GM23248 (cell line): ENCODE results near the gene HSPG2. TPM values are rescaled to one million over a fixed set of nuclear protein-coding genes. Genes with fewer than 3 reads are reported as not detected.
A peak's percentile ranks its signal among the peaks of the same experiment; 100 is the strongest.

ENCODE experiments used
- DNase-seq: peaks from one replicate; pipeline ENCODE4 v3.0.0-alpha.2; 2015
- H2AFZ ChIP-seq: fragments of 200-600 bp; sonication (generic); 2 replicates; pipeline ENCODE4 v1.6.1; 2016; ENCODE audit warnings: antibody characterized with exemption
- H3F3A ChIP-seq: fragments of 200-600 bp; sonication (generic); 2 replicates; pipeline ENCODE4 v1.6.1; 2016; ENCODE audit warnings: mild to moderate bottlenecking, antibody characterized with exemption, mixed run types; ENCODE audit not compliant: insufficient read depth
- H3K27ac ChIP-seq: fragments of 200-600 bp; sonication (generic); 2 replicates; pipeline ENCODE4 v1.5.1; 2016; ENCODE audit warnings: mild to moderate bottlenecking
- H3K27me3 ChIP-seq: fragments of 200-600 bp; sonication (generic); replicated peaks from 2 replicates; pipeline ENCODE4 v1.6.1; 2016; ENCODE audit warnings: mild to moderate bottlenecking; ENCODE audit not compliant: insufficient read depth
- H3K36me3 ChIP-seq: fragments of 200-600 bp; sonication (generic); 2 replicates; pipeline ENCODE4 v1.6.1; 2016; ENCODE audit warnings: low read depth, mild to moderate bottlenecking
- H3K4me1 ChIP-seq: fragments of 200-600 bp; sonication (generic); 2 replicates; pipeline ENCODE4 v1.6.1; 2016; ENCODE audit warnings: mild to moderate bottlenecking; ENCODE audit not compliant: insufficient read depth
- H3K4me2 ChIP-seq: fragments of 200-600 bp; sonication (generic); one replicate; pipeline ENCODE4 v1.6.1; 2016; ENCODE audit warnings: mild to moderate bottlenecking; ENCODE audit not compliant: unreplicated experiment
- H3K4me3 ChIP-seq: fragments of 200-600 bp; sonication (generic); 2 replicates; pipeline ENCODE4 v1.5.1; 2016; ENCODE audit warnings: mild to moderate bottlenecking
- H3K79me2 ChIP-seq: fragments of 200-600 bp; sonication (generic); 2 replicates; pipeline ENCODE4 v1.6.1; 2016; ENCODE audit warnings: mild to moderate bottlenecking; ENCODE audit not compliant: insufficient read depth
- H3K9ac ChIP-seq: fragments of 200-600 bp; sonication (generic); 2 replicates; pipeline ENCODE4 v1.6.1; 2016; ENCODE audit warnings: mild to moderate bottlenecking
- H3K9me2 ChIP-seq: fragments of 200-600 bp; sonication (generic); 2 replicates; pipeline ENCODE4 v1.6.1; 2016; ENCODE audit warnings: mixed run types, mild to moderate bottlenecking, moderate library complexity; ENCODE audit not compliant: insufficient read depth
- H3K9me3 ChIP-seq: fragments of 200-600 bp; sonication (generic); one replicate; pipeline ENCODE4 v1.6.1; 2017; ENCODE audit warnings: low read depth
- H4K20me1 ChIP-seq: fragments of 200-600 bp; sonication (generic); 2 replicates; pipeline ENCODE4 v1.6.0; 2016; ENCODE audit not compliant: insufficient read depth
- EZH2 ChIP-seq: fragments of 200-600 bp; sonication (generic); IDR thresholded peaks from 2 replicates; pipeline ENCODE4 v1.6.1; 2018; ENCODE audit warnings: antibody characterized with exemption, mild to moderate bottlenecking; ENCODE audit not compliant: insufficient read depth, poor library complexity, severe bottlenecking
- EZH2phosphoT487 ChIP-seq: fragments of 200-600 bp; sonication (generic); IDR thresholded peaks from 2 replicates; pipeline ENCODE4 v1.6.1; 2018; ENCODE audit warnings: antibody characterized with exemption, moderate library complexity, mild to moderate bottlenecking, low read depth; ENCODE audit not compliant: insufficient read depth
- WGBS, 2 experiments: methylation state at CpG; one replicate each; pipeline ENCODE4 v1.1.6; 2015 to 2017; ENCODE audit warnings: low lambda C conversion rate in 2 of 2, low coverage in 1 of 2; ENCODE audit errors: missing lambda C conversion rate in 2 of 2; 5-methylcytosine and 5-hydroxymethylcytosine counted together
- in situ Hi-C: fragments of 300-500 bp; cut with MboI; formaldehyde crosslinking; loops from 2 replicates; pipeline ENCODE4 v1.15.0; 2020
- polyA plus RNA-seq: library from polyadenylated mRNA; unstranded; fragments of >200 nt; fragmentation: Nextera tagmentation; extraction: Ambion mirVana; gene quantifications from 2 replicates; pipeline ENCODE4 v1.2.1, GENCODE V29; 2016
- total RNA-seq: library from RNA; depleted of rRNA; stranded (reverse); fragments of >200 nt; shearing (Covaris generic); gene quantifications from 2 replicates; pipeline ENCODE4 v1.2.3, GENCODE V29; 2014

Gene HSPG2
- total and polyA plus RNA-seq, 2 experiments from 2014 or later: 123 to 407 TPM

DNA sequence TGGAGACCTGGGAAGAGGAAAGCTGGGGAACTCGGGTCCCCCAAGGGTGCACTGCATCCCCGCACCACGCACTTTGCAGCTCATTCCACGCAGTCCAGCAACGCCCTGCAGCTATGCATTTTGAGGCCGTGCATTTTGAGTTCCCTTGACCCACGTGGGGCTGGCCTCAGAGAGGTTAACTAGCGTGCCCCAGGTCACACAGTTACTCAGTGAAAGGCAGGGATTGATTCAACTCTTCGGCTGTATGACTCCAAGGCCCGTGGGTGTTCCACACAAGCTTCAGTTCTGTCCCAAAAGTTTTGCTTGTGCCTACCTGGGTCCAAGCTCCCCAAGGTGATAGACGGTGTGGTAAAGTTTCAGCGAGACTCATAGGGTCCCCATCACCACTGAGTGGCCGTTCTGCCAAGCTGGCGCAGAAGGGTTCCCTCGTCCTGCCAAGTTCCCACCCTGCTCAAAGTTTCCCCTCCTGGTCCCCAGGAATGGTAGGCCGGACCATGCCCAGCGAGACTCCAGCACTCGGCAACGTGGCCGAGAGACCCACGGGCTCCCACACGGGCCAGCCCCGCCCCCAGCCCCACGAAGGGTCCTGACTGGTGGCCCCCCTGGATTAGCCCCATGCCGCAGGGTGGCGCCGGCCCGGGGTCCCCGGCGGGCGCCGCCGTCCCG lies 611 bp downstream of the HSPG2 start:
- peak; percentile 62 for DNase-seq
- in situ Hi-C loops: no loop called here
- no peaks in the 10 kb centered on the region for H3K9me3 ChIP-seq
- peak overlapping the region; percentile 100 for H3K27ac ChIP-seq
- peaks cover 46% of the 10 kb centered on the region for H3K79me2 ChIP-seq
- no peak overlapping the region for H2AFZ ChIP-seq
- no peaks in the 10 kb centered on the region for H3K27me3 ChIP-seq
- H3K4me3 ChIP-seq: peak overlapping the region; percentile 89
- no peaks in the 10 kb centered on the region for H3K36me3 ChIP-seq
- 0 to 1% methylated on average over 14 to 31 of the region's 34 CpGs for WGBS, 2 experiments
- peaks cover 71% of the 10 kb centered on the region for H3F3A ChIP-seq
- H3K4me1 ChIP-seq: peaks cover 67% of the 10 kb centered on the region
- H4K20me1 ChIP-seq: no peaks in the 10 kb centered on the region
- peak overlapping the region; percentile 99 for H3K4me2 ChIP-seq
- H3K9me2 ChIP-seq: no peaks in the 10 kb centered on the region
- no peak for TF ChIP-seq EZH2
- TF ChIP-seq EZH2phosphoT487: no peak
- H3K9ac ChIP-seq: peak overlapping the region; percentile 100

DNA sequence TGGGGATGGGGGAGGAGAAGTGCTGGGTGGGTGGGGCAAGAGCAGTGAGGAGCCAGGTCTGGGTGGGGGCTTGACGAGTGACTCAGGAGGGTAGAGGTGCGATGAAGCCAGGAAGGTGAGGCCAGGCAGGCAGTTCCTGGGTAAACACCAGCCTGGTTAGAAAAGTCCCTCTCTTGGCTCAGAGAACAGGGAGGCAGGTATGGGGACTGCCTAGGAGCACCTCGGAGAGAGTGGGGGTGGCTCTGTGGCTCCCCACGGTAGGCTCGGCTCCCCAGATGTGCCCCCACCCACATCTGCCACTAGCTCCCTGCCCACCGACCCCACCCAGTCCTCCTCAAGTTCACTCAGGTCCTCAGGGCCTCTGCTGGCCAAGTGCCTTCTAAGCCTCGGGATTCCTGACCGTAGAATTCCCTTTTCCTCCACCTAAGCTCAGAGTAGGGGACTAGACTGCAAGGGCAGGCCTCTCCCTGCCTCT lies 1.2 kb downstream of the HSPG2 start:
- Histone ChIP-seq H3K27ac (peak overlapping the region; percentile 100), H3K79me2 (peaks cover 47% of the 10 kb centered on the region), H3K36me3 (no peaks in the 10 kb centered on the region), H3K4me3 (peak overlapping the region; percentile 89), H3F3A (peaks cover 74% of the 10 kb centered on the region), H3K4me2 (peak overlapping the region; percentile 99), H4K20me1 (no peaks in the 10 kb centered on the region), H3K9me2 (no peaks in the 10 kb centered on the region), H3K9ac (peak overlapping the region; percentile 100), H3K9me3 (no peaks in the 10 kb centered on the region), H3K27me3 (no peaks in the 10 kb centered on the region), H2AFZ (no peak overlapping the region), H3K4me1 (peaks cover 72% of the 10 kb centered on the region)
- no peak for DNase-seq
- no peak for TF ChIP-seq EZH2
- TF ChIP-seq EZH2phosphoT487: no peak
- 4% methylated on average over 6 to 8 of the region's 8 CpGs for WGBS, 2 experiments
- in situ Hi-C loops: no loop called here

DNA sequence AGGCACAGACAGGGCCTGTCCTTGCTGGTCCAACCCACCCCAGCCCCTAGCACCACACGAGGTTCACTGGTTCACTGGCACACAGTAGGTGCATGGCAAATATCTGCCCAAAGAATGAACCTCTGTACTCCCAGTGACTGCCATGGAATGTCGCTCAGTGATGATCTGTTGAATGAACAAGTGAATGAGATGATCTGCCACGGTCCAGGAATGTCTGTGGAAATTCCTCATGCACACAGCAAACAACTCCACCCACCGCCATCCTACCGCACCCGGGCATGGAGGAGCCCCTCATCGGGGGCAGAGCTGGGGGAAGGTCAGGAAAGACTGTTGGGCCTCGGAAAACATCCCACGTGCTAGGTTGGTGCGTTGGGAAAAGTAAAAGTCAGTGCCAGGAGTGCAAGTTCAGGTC lies 1.7 kb downstream of the HSPG2 start:
- peak overlapping the region; percentile 100 for H3K27ac ChIP-seq
- no peaks in the 10 kb centered on the region for H3K9me2 ChIP-seq
- H3K79me2 ChIP-seq: peaks cover 52% of the 10 kb centered on the region
- peaks cover 74% of the 10 kb centered on the region for H3K4me1 ChIP-seq
- TF ChIP-seq EZH2 (no peak), EZH2phosphoT487 (no peak)
- in situ Hi-C loops: no loop called here
- H3K27me3 ChIP-seq: no peaks in the 10 kb centered on the region
- no peak overlapping the region for H2AFZ ChIP-seq
- peak overlapping the region; percentile 100 for H3K9ac ChIP-seq
- no peaks in the 10 kb centered on the region for H3K36me3 ChIP-seq
- H3K4me3 ChIP-seq: peak overlapping the region; percentile 89
- peaks cover 77% of the 10 kb centered on the region for H3F3A ChIP-seq
- no peaks in the 10 kb centered on the region for H3K9me3 ChIP-seq
- no peaks in the 10 kb centered on the region for H4K20me1 ChIP-seq
- peak; percentile 79 for DNase-seq
- 1 to 2% methylated on average over 10 of the region's 10 CpGs for WGBS, 2 experiments
- H3K4me2 ChIP-seq: peak overlapping the region; percentile 99

DNA sequence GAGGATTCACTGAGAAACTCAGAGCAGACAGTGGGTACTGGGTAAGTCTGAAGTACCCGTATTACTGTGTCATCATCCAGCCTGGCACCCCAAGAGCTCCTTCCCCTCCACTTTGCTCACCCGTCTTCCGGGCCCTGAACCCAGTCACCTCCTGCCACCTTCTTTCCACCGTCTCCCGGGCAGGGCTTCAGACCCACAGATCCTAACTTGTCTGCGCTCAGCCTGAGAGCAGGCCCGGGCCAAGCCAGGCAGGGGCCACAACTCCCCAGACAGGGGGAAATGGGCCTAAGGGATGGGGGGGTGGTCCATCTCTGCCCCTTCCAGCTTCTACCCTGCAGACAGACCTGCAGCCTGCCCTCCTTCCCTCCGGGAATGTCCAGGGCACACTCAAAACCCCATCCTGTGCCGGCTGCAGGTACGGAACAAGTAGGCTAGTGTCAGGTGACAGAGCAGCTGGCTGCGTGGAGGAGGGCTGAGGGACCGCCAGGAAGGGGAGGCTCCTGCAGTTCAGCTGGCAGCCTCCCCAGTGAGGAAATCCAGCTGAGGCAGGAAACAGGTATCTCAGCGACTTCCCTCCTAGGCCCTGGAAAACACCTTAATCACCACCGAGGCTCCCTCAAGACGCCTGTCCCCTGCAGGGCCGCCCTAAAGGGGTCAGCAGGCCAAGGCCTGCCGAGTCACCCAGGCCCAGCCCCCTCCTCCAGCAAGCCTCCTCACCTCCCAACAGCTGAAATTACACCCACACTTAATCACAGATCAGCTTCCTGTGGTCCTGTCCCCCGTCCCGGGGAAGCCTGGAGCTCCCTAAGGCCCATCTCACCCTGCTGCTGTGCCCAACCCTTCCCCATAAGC lies 3.5 kb downstream of the HSPG2 start:
- Histone ChIP-seq H3K4me1 (peaks cover 66% of the 10 kb centered on the region), H3K27me3 (no peaks in the 10 kb centered on the region), H3K4me3 (peak overlapping the region; percentile 89), H3K9me2 (no peaks in the 10 kb centered on the region), H4K20me1 (no peaks in the 10 kb centered on the region), H3K9me3 (no peaks in the 10 kb centered on the region), H3K4me2 (peak overlapping the region; percentile 99), H3K9ac (peak overlapping the region; percentile 100), H2AFZ (no peak overlapping the region), H3K36me3 (no peaks in the 10 kb centered on the region; the same call in 1 of the 2 replicates), H3F3A (peaks cover 70% of the 10 kb centered on the region), H3K27ac (peak overlapping the region; percentile 100), H3K79me2 (peaks cover 70% of the 10 kb centered on the region)
- no peak for TF ChIP-seq EZH2phosphoT487
- TF ChIP-seq EZH2: no peak
- in situ Hi-C loops: no loop called here
- peak; percentile 48 for DNase-seq
- WGBS, 2 experiments: 50 to 51% methylated on average over 19 of the region's 19 CpGs
